A673 (cell line): Measurements from ENCODE around the gene PFKFB2. TPM values are rescaled to one million over a fixed set of nuclear protein-coding genes. Genes with fewer than 3 reads are reported as not detected.

Experiments
- BruUV-seq: library from RNA; stranded (reverse); fragments of 400-500 nt; replicated peaks from 2 replicates; lab custom pipeline; 2021; lab: Mats Ljungman, UMichigan
- CTCF ChIA-PET: fragments of 300-600 bp; sonication (Branson Sonifier 250); formaldehyde crosslinking; loops from one replicate; lab custom pipeline; 2022; ENCODE audit warnings: antibody characterized with exemption; lab: Charles Lee
- POLR2A ChIA-PET: fragments of 300-600 bp; sonication (Branson Sonifier 250); formaldehyde crosslinking; loops from one replicate; lab custom pipeline; 2022; ENCODE audit warnings: antibody characterized with exemption; ENCODE audit not compliant: low non-redundant PET; lab: Charles Lee
- DNase-seq: peaks from one replicate; pipeline ENCODE4 v3.0.0-alpha.2; 2015; ENCODE audit warnings: low spot score
- H3K27ac ChIP-seq: fragments of 200-600 bp; sonication (generic); 2 replicates; pipeline ENCODE4 v1.5.1; 2016; ENCODE audit warnings: mixed run types, low read depth, mild to moderate bottlenecking, mixed read lengths, antibody characterized with exemption, low read length; ENCODE audit not compliant: poor library complexity, severe bottlenecking
- H3K27me3 ChIP-seq: fragments of 200-600 bp; sonication (generic); replicated peaks from 2 replicates; pipeline ENCODE4 v1.6.1; 2017; ENCODE audit warnings: mixed run types, low read depth, mild to moderate bottlenecking, mixed read lengths, antibody characterized with exemption, low read length; ENCODE audit not compliant: insufficient read depth, poor library complexity
- H3K36me3 ChIP-seq: fragments of 200-600 bp; sonication (generic); 2 replicates; pipeline ENCODE4 v1.6.1; 2016; ENCODE audit warnings: mixed run types, mild to moderate bottlenecking, mixed read lengths, antibody characterized with exemption, low read length; ENCODE audit not compliant: insufficient read depth, poor library complexity, severe bottlenecking
- H3K4me1 ChIP-seq: fragments of 200-600 bp; sonication (generic); 2 replicates; pipeline ENCODE4 v1.6.1; 2017; ENCODE audit warnings: mixed run types, mild to moderate bottlenecking, mixed read lengths, antibody characterized with exemption, low read length; ENCODE audit not compliant: insufficient read depth, poor library complexity, severe bottlenecking
- H3K4me3 ChIP-seq: fragments of 200-600 bp; sonication (generic); 2 replicates; pipeline ENCODE4 v1.5.1; 2016; ENCODE audit warnings: low read depth, mixed run types, mild to moderate bottlenecking, mixed read lengths, low read length; ENCODE audit not compliant: poor library complexity, severe bottlenecking
- H3K9me3 ChIP-seq: fragments of 200-600 bp; sonication (generic); 2 replicates; pipeline ENCODE4 v1.6.1; 2016; ENCODE audit warnings: mixed run types, low read depth, mild to moderate bottlenecking, mixed read lengths, antibody characterized with exemption, low read length; ENCODE audit not compliant: poor library complexity, severe bottlenecking
- CTCF ChIP-seq: fragments of 300-800, 200-600 bp; sonication (generic); conservative IDR thresholded peaks from 2 replicates; pipeline ENCODE4 v1.5.1; 2017; ENCODE audit warnings: low read depth, mild to moderate bottlenecking, antibody characterized with exemption, low read length, moderate library complexity, mixed read lengths
- EZH2 ChIP-seq: fragments of 200-600 bp; sonication (generic); IDR thresholded peaks from 2 replicates; pipeline ENCODE4 v1.6.1; 2017; ENCODE audit warnings: borderline replicate concordance, low read depth, mild to moderate bottlenecking, mixed read lengths, antibody characterized with exemption, low read length; ENCODE audit not compliant: poor library complexity, severe bottlenecking
- intact Hi-C: fragments of 100-400 bp; cut with micrococcal nuclease; formaldehyde crosslinking; loops from one replicate; pipeline ENCODE4 v1.10.0; 2022; ENCODE audit not compliant: unreplicated experiment
- total RNA-seq: library from RNA; stranded (reverse); gene quantifications from 2 replicates; pipeline ENCODE4 v1.2.3, GENCODE V29; 2021

PFKFB2 gene
- total RNA-seq, 1 experiment from 2014 or later: 7.6 TPM

DNA sequence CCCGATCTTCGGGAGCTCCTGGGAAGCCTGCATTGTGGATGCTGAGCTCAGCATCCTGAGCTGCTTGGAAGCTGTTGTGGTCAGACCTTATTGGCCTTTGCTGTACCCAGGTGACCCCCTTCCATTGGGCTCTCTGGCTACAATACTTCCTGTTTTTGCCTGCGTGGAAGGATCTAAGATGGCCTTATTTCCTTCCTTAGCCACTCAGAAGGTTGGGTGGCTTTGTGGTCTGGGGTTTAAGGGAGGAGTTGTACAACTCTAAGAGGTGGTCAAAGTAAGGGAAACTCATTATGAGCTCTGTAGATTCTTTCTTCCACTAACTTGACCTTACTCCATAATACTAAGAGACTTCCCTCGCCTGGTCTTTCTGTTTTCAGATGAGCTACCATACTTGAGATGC, 17.7 kb downstream of the PFKFB2 start:
- DNase-seq: no peak
- Histone ChIP-seq H3K36me3 (no peaks in the 10 kb centered on the region), H3K9me3 (no peaks in the 10 kb centered on the region), H3K4me3 (no peak overlapping the region), H3K4me1 (no peaks in the 10 kb centered on the region), H3K27me3 (no peaks in the 10 kb centered on the region), H3K27ac (no peak overlapping the region)
- ChIA-PET POLR2A (no interaction called here), CTCF (no interaction called here)
- intact Hi-C loops: no loop called here
- TF ChIP-seq CTCF (no peak), EZH2 (no peak)
- no TSS peak for BruUV-seq

- ChIA-PET CTCF (no interaction called here), POLR2A (no interaction called here)
- Histone ChIP-seq H3K27me3 (no peaks in the 10 kb centered on the region), H3K4me1 (no peaks in the 10 kb centered on the region), H3K4me3 (no peak overlapping the region), H3K27ac (no peak overlapping the region), H3K9me3 (no peaks in the 10 kb centered on the region), H3K36me3 (no peaks in the 10 kb centered on the region)
- intact Hi-C loops: no loop called here
- no TSS peak for BruUV-seq
- DNase-seq: no peak
- TF ChIP-seq EZH2 (no peak), CTCF (no peak)
These were observed 18.4 kb downstream of the PFKFB2 start for GRCh38 chr1:207071426-207071825.

DNA sequence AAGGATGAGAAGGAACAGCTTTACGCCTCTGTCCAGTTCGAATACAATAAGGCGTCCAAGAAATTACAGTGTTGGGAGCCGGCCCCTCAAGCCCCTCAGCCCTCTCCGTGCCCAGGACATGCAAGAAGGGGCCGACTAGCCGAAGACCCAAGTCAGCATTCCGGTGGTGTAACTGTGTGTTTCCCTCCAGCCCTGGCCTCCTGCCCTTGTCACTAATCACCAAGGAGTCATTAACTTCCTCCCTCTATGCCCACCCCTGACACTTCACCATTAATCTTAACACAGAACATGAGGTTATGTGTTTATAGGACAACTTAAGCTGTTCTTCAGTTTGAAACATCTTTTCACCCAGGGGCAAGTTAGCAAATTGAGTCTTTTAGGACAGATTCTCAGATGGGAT, 19.2 kb downstream of the PFKFB2 start:
- CTCF ChIA-PET: no interaction called here
- intact Hi-C loops: no loop called here
- no TSS peak for BruUV-seq

More for the DNA sequence above, 19.2 kb downstream of the PFKFB2 start:
- Histone ChIP-seq H3K9me3 (no peaks in the 10 kb centered on the region), H3K27me3 (no peaks in the 10 kb centered on the region), H3K4me3 (no peak overlapping the region), H3K27ac (no peak overlapping the region), H3K36me3 (no peaks in the 10 kb centered on the region), H3K4me1 (no peaks in the 10 kb centered on the region)
- no peak for DNase-seq
- TF ChIP-seq CTCF: no peak
- no peak for TF ChIP-seq EZH2
- POLR2A ChIA-PET: no interaction called here
